Adrenal gland (tissue), 12 donors: ENCODE data around the gene EHBP1. TPM values are rescaled to one million over a fixed set of nuclear protein-coding genes. Genes with fewer than 3 reads are reported as not detected.

Source experiments
- DNase-seq, 7 donors: peaks; one replicate each; pipeline ENCODE4 v3.0.0-alpha.2; 2019 to 2020
- H3K27ac ChIP-seq, 5 donors: fragments of 200-600 bp; sonication (generic) in 4 of 5; 1 replicate in 3 of 5; 2 replicates in 2 of 5; pipeline versions ENCODE4 v1.5.1 to v1.8.0; 2016 to 2020; ENCODE audit warnings: mild to moderate bottlenecking in 1 of 5
- H3K27me3 ChIP-seq: fragments of 200-600 bp; 2 replicates; pipeline ENCODE4 v1.8.0; 2021
- H3K36me3 ChIP-seq, 2 donors: fragments of 200-600 bp; replicated peaks in 1 of 2; 1 replicate in 1 of 2; 2 replicates in 1 of 2; pipeline versions ENCODE4 v1.5.1 to v1.8.0; 2018 to 2022
- H3K4me1 ChIP-seq, 2 donors: fragments of 200-600 bp; replicated peaks in 1 of 2; 1 replicate in 1 of 2; 2 replicates in 1 of 2; pipeline versions ENCODE4 v1.5.1 to v1.8.0; 2018 to 2021
- H3K4me3 ChIP-seq, 4 donors: fragments of 200-600 bp; sonication (generic) in 3 of 4; one replicate each; pipeline ENCODE4 v1.5.1; 2016 to 2018
- H3K9me3 ChIP-seq, 3 donors: fragments of 200-600 bp; sonication (generic) in 1 of 3; replicated peaks in 1 of 3; 1 replicate in 2 of 3; 2 replicates in 1 of 3; pipeline versions ENCODE4 v1.5.1 to v1.8.0; 2016 to 2021
- POLR2A ChIP-seq, 2 donors: fragments of 450-650 bp; IDR thresholded peaks; one replicate each; pipeline ENCODE4 v1.6.1; 2017; ENCODE audit warnings: antibody characterized with exemption in 2 of 2, mild to moderate bottlenecking in 2 of 2, moderate library complexity in 1 of 2
- WGBS, 4 donors: extraction: QIAGEN DNeasy Blood & Tissue Kit in 2 of 4; methylation state at CpG; one replicate each; pipeline versions ENCODE4 v1.1.5 to v1.1.7; 2013 to 2017; 5-methylcytosine and 5-hydroxymethylcytosine counted together
- intact Hi-C, 2 donors: fragments of 100-400 bp; cut with DNase I; formaldehyde crosslinking; loops; one replicate each; pipeline versions ENCODE4 v1.14.1 to v1.15.0; 2022 to 2023
- polyA plus RNA-seq, 3 donors: library from polyadenylated mRNA; stranded (reverse); fragments of 200-250 nt in 2 of 3; fragments of 350-450 nt in 1 of 3; fragmentation: Illumina TruSeq in 1 of 3; extraction: RNeasy Lipid Tissue Mini Kit (QIAGEN cat#74804) in 1 of 3; gene quantifications; one replicate each; pipeline ENCODE4 v1.2.3, GENCODE V29; 2013 to 2014
- total RNA-seq, 9 donors: library from RNA; depleted of rRNA in 4 of 9; stranded (reverse); fragments of >200 nt in 4 of 9; fragments of 120-200 nt in 1 of 9; fragmentation: NEBNext Ultra II Directional in 1 of 9; extraction: Animal tissue kit (Norgen Biotek cat#: 25700) in 1 of 9; gene quantifications; one replicate each; pipeline versions ENCODE4 v1.1.0 to v1.2.4, GENCODE V29; 2013 to 2023
- TF ChIP-seq, protein P1 (sequence below), 6 experiments: fragments of 450-650 bp in 4 of 6; fragments of 200-600 bp in 2 of 6; sonication (generic) in 1 of 6; IDR thresholded peaks; 1 replicate in 5 of 6; 2 replicates in 1 of 6; pipeline versions ENCODE4 v1.5.1 to v1.8.0; 2016 to 2021; ENCODE audit warnings: antibody characterized with exemption in 6 of 6, mild to moderate bottlenecking in 2 of 6, moderate library complexity in 1 of 6
- donor health status: healthy with polysubstance abuse.
- donor health status: Bipolar disorder and iron deficiency.
- donor health status: DM: yes; HTN: yes; CAD: no.
- donor health status: DM: no; HTN: no; CAD: no.
- donor health status: DM: no; HTN: no; CAD: no.
- donor health status: DM: yes; HTN: yes; CAD: no.

The EHBP1 gene
- total and polyA plus RNA-seq, 12 donors = 13.5 to 83.6 (median 46.3) TPM

- Histone ChIP-seq H3K27me3 (no peaks in the 10 kb centered on the region), H3K9me3 (no peaks in the 10 kb centered on the region), H3K4me1 (peaks cover 0 to 1% of the 10 kb centered on the region in 2 donors), H3K4me3 (no peak overlapping the region), H3K36me3 (no peaks in the 10 kb centered on the region), H3K27ac (no peak overlapping the region)
- intact Hi-C loops = no loop called here
- DNase-seq = no peak
- TF ChIP-seq POLR2A (IDR thresholded peaks at IDR 0.05) = no peak
- TF ChIP-seq, protein P1, sequence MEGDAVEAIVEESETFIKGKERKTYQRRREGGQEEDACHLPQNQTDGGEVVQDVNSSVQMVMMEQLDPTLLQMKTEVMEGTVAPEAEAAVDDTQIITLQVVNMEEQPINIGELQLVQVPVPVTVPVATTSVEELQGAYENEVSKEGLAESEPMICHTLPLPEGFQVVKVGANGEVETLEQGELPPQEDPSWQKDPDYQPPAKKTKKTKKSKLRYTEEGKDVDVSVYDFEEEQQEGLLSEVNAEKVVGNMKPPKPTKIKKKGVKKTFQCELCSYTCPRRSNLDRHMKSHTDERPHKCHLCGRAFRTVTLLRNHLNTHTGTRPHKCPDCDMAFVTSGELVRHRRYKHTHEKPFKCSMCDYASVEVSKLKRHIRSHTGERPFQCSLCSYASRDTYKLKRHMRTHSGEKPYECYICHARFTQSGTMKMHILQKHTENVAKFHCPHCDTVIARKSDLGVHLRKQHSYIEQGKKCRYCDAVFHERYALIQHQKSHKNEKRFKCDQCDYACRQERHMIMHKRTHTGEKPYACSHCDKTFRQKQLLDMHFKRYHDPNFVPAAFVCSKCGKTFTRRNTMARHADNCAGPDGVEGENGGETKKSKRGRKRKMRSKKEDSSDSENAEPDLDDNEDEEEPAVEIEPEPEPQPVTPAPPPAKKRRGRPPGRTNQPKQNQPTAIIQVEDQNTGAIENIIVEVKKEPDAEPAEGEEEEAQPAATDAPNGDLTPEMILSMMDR (IDR thresholded peaks at IDR 0.05) = no peak
Observed at GRCh38 chr2:62719757-62720156, 14.2 kb downstream of the EHBP1 start.

GRCh38 chr2:62722679-62723078 is 17.2 kb downstream of the EHBP1 start:
- peaks cover 0 to 2% of the 10 kb centered on the region in 2 donors for H3K4me1 ChIP-seq

GRCh38 chr2:62723253-62723652 is 17.7 kb downstream of the EHBP1 start:
- Histone ChIP-seq H3K27ac (no peak overlapping the region), H3K4me3 (no peak overlapping the region), H3K9me3 (no peaks in the 10 kb centered on the region), H3K36me3 (no peaks in the 10 kb centered on the region), H3K27me3 (no peaks in the 10 kb centered on the region), H3K4me1 (peaks cover 0 to 7% of the 10 kb centered on the region in 2 donors)
- intact Hi-C loops = no loop called here
- TF ChIP-seq POLR2A (IDR thresholded peaks at IDR 0.05) = no peak
- TF ChIP-seq, protein P1 (IDR thresholded peaks at IDR 0.05) = no peak
- WGBS, 4 donors = 95 to 100% (median 96%) methylated on average over 1 of the region's 1 CpG
- no peak for DNase-seq

More at GRCh38 chr2:62722679-62723078, 17.2 kb downstream of the EHBP1 start:
- Histone ChIP-seq H3K4me3 (no peak overlapping the region), H3K9me3 (no peaks in the 10 kb centered on the region), H3K27me3 (no peaks in the 10 kb centered on the region), H3K36me3 (no peaks in the 10 kb centered on the region), H3K27ac (no peak overlapping the region)
- no peak for TF ChIP-seq POLR2A (IDR thresholded peaks at IDR 0.05)
- TF ChIP-seq, protein P1 (IDR thresholded peaks at IDR 0.05) = no peak
- DNase-seq = no peak
- intact Hi-C loops = no loop called here

DNA sequence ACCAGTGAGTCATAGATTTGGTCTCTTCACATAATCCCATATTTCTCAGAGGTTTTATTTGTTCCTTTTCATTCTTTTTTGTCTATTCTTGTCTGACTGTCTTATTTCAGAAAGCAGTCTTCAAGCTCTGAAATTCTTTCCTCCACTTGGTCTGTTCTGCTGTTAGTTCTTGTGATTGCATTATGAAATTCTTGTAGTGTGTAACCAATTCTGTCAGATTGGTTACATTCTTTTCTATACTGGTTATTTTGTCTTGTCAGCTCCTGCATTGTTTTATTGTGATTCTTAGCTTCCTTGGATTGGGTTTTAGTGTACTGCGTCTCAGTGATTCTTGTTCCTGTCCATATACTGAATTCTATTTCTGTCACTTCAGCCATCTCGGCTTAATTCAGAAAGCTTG is 18.6 kb downstream of the EHBP1 start:
- H3K36me3 ChIP-seq = no peaks in the 10 kb centered on the region
- H3K27ac ChIP-seq = no peak overlapping the region
- no peak for DNase-seq
- 91 to 98% (median 94%) methylated on average over 2 of the region's 2 CpGs for WGBS, 4 donors
- intact Hi-C loops = no loop called here
- peaks cover 0 to 7% of the 10 kb centered on the region in 2 donors for H3K4me1 ChIP-seq
- no peak overlapping the region for H3K4me3 ChIP-seq
- no peak for TF ChIP-seq POLR2A (IDR thresholded peaks at IDR 0.05)
- TF ChIP-seq, protein P1 (IDR thresholded peaks at IDR 0.05) = no peak
- H3K27me3 ChIP-seq = no peaks in the 10 kb centered on the region
- no peaks in the 10 kb centered on the region for H3K9me3 ChIP-seq
